ENCODE measurements around the gene SPDYC.

The SPDYC gene

GRCh38 chr11:65207918-65208784 is 38.1 kb downstream of the SPDYC start:
- DNase-seq, result no peak

DNA sequence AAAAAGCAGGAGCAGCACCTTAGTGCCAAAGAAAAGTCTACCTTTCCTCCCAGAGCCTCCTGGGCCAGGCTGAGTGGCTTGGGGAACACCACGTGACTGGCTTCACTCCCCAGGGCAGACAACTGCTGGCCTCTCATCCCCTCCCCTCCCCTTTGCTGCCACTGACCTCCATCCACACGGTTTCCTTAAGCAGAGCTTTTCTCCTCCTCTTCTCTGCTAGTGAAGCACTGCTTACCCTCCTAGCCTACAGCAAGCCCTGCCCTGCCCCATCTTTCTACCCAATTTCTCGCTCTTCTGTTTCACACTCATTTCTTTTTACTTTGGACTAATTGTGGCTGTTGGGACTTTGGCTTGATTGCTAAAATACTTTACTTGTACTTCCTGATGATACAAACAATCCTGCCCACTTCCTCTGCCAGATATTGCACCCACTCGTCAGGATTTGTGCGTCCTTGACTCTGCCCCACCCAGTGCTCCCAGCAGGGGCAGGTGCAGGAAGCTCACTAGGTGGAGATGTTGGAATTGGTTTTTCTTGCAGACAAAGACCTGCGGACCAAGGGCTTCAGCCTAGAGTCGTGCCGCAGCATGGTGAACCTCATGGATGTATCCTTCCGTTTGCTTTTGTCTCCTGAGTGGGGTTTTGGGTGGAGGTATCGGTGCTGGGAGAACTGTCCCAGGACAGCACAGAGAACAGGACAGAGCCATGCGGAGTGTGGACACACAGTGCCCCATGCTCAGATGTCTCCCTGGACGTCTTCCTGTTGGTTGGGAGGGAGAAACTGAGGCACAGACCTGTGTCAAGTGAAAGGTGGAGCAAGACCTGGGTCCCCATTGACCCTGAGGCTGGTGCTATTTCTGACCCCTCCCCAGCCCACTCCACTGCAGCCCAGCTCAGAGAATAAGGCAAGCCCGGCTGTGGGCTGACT is 39.0 kb downstream of the SPDYC start:
- no peak for DNase-seq

- DNase-seq, result no peak
Observed at GRCh38 chr11:65209711-65210360, 39.8 kb downstream of the SPDYC start.

DNA sequence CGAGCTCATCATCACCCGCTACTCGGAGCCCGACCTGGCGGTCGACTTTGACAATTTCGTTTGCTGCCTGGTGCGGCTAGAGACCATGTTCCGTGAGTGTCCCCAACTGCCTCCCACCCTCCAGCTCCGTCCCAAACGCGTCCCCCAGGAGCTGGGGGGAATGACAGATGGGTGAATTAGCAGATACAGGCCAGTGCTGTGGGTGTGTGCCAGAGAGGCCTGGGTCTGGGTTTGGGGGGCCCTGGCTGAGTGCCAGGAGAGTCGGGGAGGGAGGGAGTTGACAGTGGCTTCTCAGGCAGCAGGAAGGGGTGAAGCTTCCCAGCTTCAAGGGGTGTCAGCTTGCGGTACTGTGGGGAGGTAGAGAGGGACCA is 40.3 kb downstream of the SPDYC start:
- no peak for DNase-seq

GRCh38 chr11:65210748-65211147 is 40.7 kb downstream of the SPDYC start:
- no peak for DNase-seq

- no peak for DNase-seq
Observed at GRCh38 chr11:65211293-65212105, 41.5 kb downstream of the SPDYC start.

- DNase-seq, result no peak
Observed at GRCh38 chr11:65212226-65212801, 42.3 kb downstream of the SPDYC start.

GRCh38 chr11:65213322-65214211 is 43.5 kb downstream of the SPDYC start:
- no peak for DNase-seq

GRCh38 chr11:65214212-65214845 is 44.3 kb downstream of the SPDYC start:
- no peak for DNase-seq

GRCh38 chr11:65215441-65216076 is 45.5 kb downstream of the SPDYC start:
- no peak for DNase-seq

DNA sequence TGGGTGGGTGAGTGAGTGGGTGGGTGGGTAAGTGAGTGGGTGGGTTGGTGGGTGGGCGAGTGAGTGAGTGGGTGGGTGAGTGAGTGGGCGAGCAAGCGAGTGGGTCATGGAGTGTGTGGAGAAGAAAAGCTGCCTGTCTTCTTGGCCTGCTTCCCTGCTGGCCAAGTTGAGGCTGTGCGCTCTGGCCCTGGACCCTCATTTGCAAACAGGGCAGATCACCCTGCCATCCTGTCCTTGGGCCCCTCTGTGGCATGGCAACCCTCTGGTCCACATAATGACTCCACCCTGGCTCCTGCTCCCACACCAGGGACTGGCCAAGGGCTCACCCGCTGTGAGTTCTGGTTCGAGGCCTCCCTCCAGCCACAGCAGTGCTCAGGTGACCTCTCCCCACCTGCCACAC is 46.8 kb downstream of the SPDYC start:
- DNase-seq, result no peak

DNA sequence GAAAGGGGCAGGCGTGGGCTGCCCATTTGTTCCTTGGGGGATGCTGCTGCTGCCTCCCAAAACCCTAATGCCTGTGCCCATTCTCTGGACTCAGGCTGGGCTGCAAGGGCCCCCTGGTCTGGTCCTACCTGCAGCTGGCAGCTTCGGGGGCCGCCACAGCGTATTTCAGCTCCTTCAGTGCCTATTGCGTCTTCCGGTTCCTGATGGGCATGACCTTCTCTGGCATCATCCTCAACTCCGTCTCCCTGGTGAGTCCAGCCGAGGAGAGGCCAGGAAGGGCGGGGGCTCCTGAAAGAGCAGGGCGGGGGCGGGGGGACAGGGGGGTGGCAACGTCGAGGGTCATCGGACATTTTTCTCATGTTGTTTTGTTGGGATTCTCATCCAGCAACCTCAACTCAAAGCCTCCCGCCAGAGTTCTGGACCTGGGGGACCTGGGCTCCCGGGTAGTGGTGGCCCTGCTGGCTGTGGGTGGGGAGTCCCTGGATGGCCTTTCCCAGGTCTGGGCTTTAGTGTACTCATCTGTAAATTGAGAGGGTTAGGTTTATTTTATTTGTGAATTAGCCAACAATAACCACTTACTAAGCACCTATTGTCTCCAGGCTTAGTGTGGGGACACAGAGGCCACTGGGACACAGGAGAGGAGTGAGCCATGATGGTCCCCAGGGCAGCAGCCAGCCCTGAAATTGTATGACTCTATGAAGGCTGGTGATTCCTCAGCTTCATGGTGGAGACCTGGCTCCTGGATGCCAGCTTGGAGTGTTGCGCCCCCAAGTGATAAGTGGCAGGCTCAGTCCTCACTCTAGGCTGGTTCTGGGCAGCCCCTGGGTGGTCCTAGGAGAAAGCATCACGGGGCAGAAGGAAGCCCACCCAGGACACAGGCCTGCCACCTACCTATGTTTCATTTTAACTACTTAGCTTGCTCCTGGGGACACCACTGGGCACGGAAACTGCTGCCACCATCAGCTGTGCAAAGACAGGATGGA is 47.7 kb downstream of the SPDYC start:
- DNase-seq, result no peak

GRCh38 chr11:65218446-65218845 is 48.4 kb downstream of the SPDYC start:
- DNase-seq, result no peak

DNA sequence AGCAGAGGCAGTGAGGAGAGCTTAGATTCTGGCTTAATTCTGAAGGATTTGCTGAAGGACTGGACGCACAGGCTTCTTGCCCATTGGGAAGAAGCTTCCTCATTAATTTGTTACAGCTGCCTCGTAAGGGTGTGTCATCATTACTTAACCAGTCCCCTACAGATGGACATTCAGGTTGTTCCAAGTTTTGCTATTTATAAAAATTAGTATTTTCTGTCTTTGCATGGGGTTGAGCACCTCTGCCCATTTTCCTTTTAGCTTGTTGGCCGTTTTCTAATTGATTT is 49.8 kb downstream of the SPDYC start:
- no peak for DNase-seq

DNA sequence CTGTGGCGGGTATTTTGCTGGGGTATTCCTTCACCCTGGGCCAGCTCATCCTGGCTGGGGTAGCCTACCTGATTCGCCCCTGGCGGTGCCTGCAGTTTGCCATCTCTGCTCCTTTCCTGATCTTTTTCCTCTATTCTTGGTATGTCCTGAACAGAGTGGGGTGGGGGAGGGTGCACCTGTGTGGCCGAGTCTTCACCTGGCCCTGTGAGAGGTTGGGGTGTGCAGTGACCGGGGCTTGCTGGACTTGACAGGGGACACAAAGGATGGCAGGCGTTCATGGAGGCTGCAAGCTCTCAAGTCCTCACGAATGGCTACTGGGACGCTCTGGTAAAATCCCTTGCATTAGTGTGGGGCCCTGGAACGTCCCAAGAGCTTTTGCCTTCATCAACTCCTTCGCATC is 51.0 kb downstream of the SPDYC start:
- DNase-seq, result no peak
